OCI-LY3 (cell line): ENCODE measurements around the gene CHD6.

Source experiments
- H2AFZ ChIP-seq: fragments of 200-600, 300-600 bp; shearing (Covaris generic); 2 replicates; pipeline ENCODE4 v1.6.0; 2014; ENCODE audit warnings: antibody characterized with exemption, low read depth, low read length
- H3K27ac ChIP-seq: fragments of 200-600, 300-600 bp; sonication (generic); 2 replicates; pipeline ENCODE4 v1.5.1; 2014; ENCODE audit warnings: mild to moderate bottlenecking, low read length, moderate library complexity, mixed read lengths
- H3K27me3 ChIP-seq: fragments of 200-600, 300-600 bp; sonication (generic); 2 replicates; pipeline ENCODE4 v1.6.1; 2014; ENCODE audit warnings: low read depth, low read length, mixed read lengths
- H3K36me3 ChIP-seq: fragments of 200-600, 300-600 bp; sonication (generic); replicated peaks from 2 replicates; pipeline ENCODE3; 2014; ENCODE audit warnings: low read depth, low read length, mixed read lengths
- H3K4me1 ChIP-seq: fragments of 300-600, 200-600 bp; sonication (generic); 2 replicates; pipeline ENCODE4 v1.6.1; 2014; ENCODE audit warnings: low read length, mixed read lengths
- H3K4me2 ChIP-seq: fragments of 200-600, 300-600 bp; sonication (generic); 2 replicates; pipeline ENCODE4 v1.6.1; 2014; ENCODE audit warnings: low read length, mixed read lengths
- H3K4me3 ChIP-seq: fragments of 300-600, 200-600 bp; sonication (generic); 2 replicates; pipeline ENCODE4 v1.5.1; 2014; ENCODE audit warnings: antibody characterized with exemption, mild to moderate bottlenecking, low read length, moderate library complexity
- H3K79me2 ChIP-seq: fragments of 300-600, 200-600 bp; shearing (Covaris generic); 2 replicates; pipeline ENCODE4 v1.6.1; 2014; ENCODE audit warnings: mild to moderate bottlenecking, low read length, mixed read lengths
- H3K9ac ChIP-seq: fragments of 300-600, 200-600 bp; shearing (Covaris generic); 2 replicates; pipeline ENCODE4 v1.6.0; 2014; ENCODE audit warnings: mild to moderate bottlenecking, low read length, moderate library complexity
- H3K9me3 ChIP-seq: fragments of 200-600, 300-600 bp; shearing (Covaris generic); 2 replicates; pipeline ENCODE4 v1.6.1; 2014; ENCODE audit warnings: low read length, mixed read lengths; ENCODE audit not compliant: insufficient read depth
- H4K20me1 ChIP-seq: fragments of 200-600, 300-600 bp; sonication (generic); 2 replicates; pipeline ENCODE4 v1.6.1; 2016; ENCODE audit warnings: low read length, mixed read lengths; ENCODE audit not compliant: insufficient read depth
- EZH2phosphoT487 ChIP-seq: fragments of 200-600 bp; shearing (Covaris generic); IDR thresholded peaks from 2 replicates; pipeline ENCODE4 v1.6.1; 2018; ENCODE audit warnings: antibody characterized with exemption, mixed run types, low read depth
- TF ChIP-seq, protein P1 (sequence below): fragments of 200-600, 300-600 bp; sonication (generic); IDR thresholded peaks from 2 replicates; pipeline ENCODE4 v1.5.1; 2014; ENCODE audit warnings: antibody characterized with exemption, low read length, low read depth

The CHD6 gene

DNA sequence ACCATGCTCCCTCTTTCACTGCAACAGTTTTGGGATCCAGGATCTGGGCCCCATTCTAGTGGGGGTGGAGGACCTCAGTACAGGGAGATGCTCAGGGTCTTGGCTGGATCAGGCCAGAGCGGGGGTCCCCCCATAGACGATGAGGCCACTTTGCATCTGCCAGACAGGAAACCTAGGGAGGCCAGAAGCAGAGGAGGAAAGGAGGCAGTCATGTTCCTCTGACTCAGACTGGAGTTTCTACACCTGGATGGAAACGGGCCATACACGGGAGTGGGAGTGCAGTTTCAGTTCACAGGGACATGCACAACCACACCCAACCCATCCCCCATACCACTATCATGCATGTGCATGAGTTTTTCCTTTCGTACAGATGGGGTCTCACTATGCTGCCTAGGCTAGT lies 248.0 kb downstream of the CHD6 start:
- Histone ChIP-seq H4K20me1 (no peaks in the 10 kb centered on the region), H3K27ac (no peak overlapping the region), H3K9ac (no peak overlapping the region), H3K36me3 (no peaks in the 10 kb centered on the region), H3K79me2 (no peaks in the 10 kb centered on the region), H3K9me3 (no peaks in the 10 kb centered on the region), H3K4me1 (peaks cover 15% of the 10 kb centered on the region), H2AFZ (no peak overlapping the region), H3K4me3 (no peak overlapping the region), H3K4me2 (peak overlapping the region; percentile 26), H3K27me3 (peaks cover 8% of the 10 kb centered on the region; the same call in 1 of the 2 replicates)
- TF ChIP-seq, protein P1, sequence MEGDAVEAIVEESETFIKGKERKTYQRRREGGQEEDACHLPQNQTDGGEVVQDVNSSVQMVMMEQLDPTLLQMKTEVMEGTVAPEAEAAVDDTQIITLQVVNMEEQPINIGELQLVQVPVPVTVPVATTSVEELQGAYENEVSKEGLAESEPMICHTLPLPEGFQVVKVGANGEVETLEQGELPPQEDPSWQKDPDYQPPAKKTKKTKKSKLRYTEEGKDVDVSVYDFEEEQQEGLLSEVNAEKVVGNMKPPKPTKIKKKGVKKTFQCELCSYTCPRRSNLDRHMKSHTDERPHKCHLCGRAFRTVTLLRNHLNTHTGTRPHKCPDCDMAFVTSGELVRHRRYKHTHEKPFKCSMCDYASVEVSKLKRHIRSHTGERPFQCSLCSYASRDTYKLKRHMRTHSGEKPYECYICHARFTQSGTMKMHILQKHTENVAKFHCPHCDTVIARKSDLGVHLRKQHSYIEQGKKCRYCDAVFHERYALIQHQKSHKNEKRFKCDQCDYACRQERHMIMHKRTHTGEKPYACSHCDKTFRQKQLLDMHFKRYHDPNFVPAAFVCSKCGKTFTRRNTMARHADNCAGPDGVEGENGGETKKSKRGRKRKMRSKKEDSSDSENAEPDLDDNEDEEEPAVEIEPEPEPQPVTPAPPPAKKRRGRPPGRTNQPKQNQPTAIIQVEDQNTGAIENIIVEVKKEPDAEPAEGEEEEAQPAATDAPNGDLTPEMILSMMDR, result no peak
- TF ChIP-seq EZH2phosphoT487, result no peak

DNA sequence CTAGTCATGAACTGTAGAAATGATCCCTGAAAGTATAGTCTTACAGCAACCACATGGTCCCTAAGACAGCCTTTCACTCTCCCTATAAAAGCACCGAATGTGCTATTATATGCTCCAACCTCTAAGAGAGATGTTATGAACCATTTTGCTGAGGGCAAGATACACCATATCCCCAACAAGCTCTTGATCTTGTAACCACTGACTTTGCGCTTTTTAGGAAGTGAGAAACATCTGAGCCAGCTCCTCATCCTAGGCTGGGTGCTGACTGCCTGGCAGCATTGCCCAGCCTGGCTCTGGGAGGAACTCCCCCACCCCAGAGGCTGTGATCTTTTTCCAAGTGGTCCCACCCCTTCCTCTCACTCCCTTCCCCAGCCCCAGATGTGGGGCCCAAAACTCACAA lies 248.5 kb downstream of the CHD6 start:
- no peak overlapping the region for H3K9ac ChIP-seq
- TF ChIP-seq, protein P1, result no peak
- no peak for TF ChIP-seq EZH2phosphoT487
- no peak overlapping the region for H2AFZ ChIP-seq
- H3K4me3 ChIP-seq, result no peak overlapping the region
- H3K27me3 ChIP-seq, result peaks cover 8% of the 10 kb centered on the region; the same call in 1 of the 2 replicates
- peak overlapping the region; percentile 26 for H3K4me2 ChIP-seq
- no peaks in the 10 kb centered on the region for H3K9me3 ChIP-seq
- H3K27ac ChIP-seq, result no peak overlapping the region
- no peaks in the 10 kb centered on the region for H3K79me2 ChIP-seq
- no peaks in the 10 kb centered on the region for H4K20me1 ChIP-seq
- no peaks in the 10 kb centered on the region for H3K36me3 ChIP-seq
- H3K4me1 ChIP-seq, result peaks cover 15% of the 10 kb centered on the region

DNA sequence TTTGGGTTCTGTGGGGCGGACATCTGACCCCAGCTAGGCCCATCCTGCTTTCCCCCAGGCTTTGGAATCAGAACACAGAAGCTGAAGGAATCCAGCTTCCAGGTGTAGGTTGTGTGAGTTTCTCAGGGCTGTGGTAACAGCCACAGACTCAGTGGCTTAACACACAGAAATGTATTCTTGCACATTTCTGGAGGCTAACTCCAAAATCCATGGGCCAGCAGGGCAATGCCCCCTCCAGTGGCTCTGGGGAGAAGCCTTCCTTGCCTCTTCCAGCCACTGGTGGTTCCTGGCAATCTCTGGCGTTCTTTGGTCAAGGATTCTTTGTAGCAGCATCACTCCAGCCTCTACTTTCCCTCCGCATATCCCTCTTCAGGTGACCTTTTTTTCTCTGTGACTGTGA lies 250.2 kb downstream of the CHD6 start:
- TF ChIP-seq EZH2phosphoT487, result no peak
- TF ChIP-seq, protein P1, result no peak
- Histone ChIP-seq H3K4me2 (no peak overlapping the region), H3K36me3 (no peaks in the 10 kb centered on the region), H3K27ac (no peak overlapping the region), H3K9ac (no peak overlapping the region), H3K79me2 (no peaks in the 10 kb centered on the region), H3K4me1 (peaks cover 15% of the 10 kb centered on the region), H3K9me3 (no peaks in the 10 kb centered on the region), H2AFZ (no peak overlapping the region), H3K4me3 (no peak overlapping the region), H4K20me1 (no peaks in the 10 kb centered on the region), H3K27me3 (0 out of 2 replicates have a peak, but pooled peaks cover 4% of the 10 kb centered on the region)

DNA sequence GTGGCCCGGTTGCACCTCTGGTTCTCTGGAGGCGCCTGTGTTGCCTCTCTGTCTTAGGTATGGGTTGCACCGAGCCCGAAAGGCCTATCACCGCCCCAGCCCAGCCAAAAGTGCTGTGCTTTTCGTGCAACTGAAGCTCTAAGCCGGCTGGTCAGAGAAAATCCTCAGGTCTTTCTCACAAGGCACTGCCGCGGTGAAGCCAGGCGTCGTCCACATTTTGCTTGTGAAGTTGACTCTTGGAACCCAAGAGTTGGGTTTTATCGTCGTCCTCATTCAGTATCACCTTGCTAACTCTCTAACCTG lies 250.8 kb downstream of the CHD6 start:
- H3K4me3 ChIP-seq, result no peak overlapping the region
- H3K4me1 ChIP-seq, result peaks cover 15% of the 10 kb centered on the region
- H3K4me2 ChIP-seq, result no peak overlapping the region
- H3K9ac ChIP-seq, result no peak overlapping the region
- H3K27me3 ChIP-seq, result 0 out of 2 replicates have a peak, but pooled peaks cover 3% of the 10 kb centered on the region
- no peaks in the 10 kb centered on the region for H3K9me3 ChIP-seq
- H4K20me1 ChIP-seq, result no peaks in the 10 kb centered on the region
- no peak overlapping the region for H3K27ac ChIP-seq
- TF ChIP-seq, protein P1, result no peak
- no peak for TF ChIP-seq EZH2phosphoT487
- no peaks in the 10 kb centered on the region for H3K79me2 ChIP-seq
- no peaks in the 10 kb centered on the region for H3K36me3 ChIP-seq
- H2AFZ ChIP-seq, result no peak overlapping the region
